ENCODE results near the gene SH2D3C.

Gene SH2D3C

GRCh38 chr9:127708952-127709587 lies 69.4 kb downstream of the SH2D3C start:
- TF ChIP-seq JUND (IDR thresholded peaks at IDR 0.05; ENCODE audit: low read depth) = no peak
- no peak for DNase-seq (ENCODE audit: low read depth in 1 of 2, low spot score in 1 of 2)
- in situ Hi-C loops (cut with HindIII; ENCODE audit: low pct_unique_long_range_greater_than_20kb, low sequenced_read_pairs) = no loop called here

DNA sequence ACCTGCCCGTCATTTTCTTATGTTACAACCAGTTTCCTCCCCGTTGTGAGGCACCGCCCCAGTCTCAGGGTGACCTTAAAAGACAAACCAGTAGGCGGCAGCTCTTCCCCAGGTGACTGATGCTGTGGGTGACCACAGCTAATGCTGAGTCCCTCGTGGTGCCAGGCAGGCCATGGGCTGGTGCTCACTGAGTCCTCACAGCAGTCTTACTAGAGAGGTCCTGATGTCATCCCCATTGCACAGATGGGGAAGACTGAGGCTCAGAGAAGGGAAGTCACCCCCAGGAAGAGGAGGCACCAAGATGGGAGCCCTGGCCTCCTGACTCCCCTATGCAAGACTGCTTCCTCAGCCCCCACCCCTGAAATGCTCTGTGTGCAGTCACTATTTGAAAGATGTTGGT lies 70.7 kb downstream of the SH2D3C start:
- DNase-seq (ENCODE audit: low read depth in 1 of 2, low spot score in 1 of 2) = peak; percentile 63 to 88
- TF ChIP-seq JUND (IDR thresholded peaks at IDR 0.05; ENCODE audit: low read depth) = no peak
- in situ Hi-C loops (cut with HindIII; ENCODE audit: low pct_unique_long_range_greater_than_20kb, low sequenced_read_pairs) = no loop called here

DNA sequence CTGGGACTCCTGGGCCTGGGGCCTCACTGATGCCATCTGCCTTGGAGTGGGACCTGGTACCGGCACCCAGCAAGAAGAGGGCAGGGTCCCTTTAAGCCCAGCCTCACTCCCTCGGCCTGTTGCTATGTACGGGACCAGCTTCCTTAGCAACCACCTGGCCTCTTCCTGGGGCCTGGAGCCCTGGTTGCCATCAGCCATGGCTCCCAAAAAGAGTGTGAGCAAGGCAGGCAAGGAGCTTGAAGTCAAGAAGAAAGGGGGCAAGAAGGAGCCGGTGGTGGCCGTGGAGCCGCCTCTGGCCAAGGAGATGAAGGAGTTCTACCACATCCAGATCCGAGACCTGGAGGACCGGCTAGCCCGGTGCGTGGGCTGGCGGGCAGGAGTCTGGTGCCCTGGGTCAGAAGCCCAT lies 71.6 kb downstream of the SH2D3C start, which contains the start of gene CFAP157:
CFAP157 (plus strand) TSS at position 153 of the 406 bp plus-strand sequence; CDS start at position 197, 44 bp downstream.
- TF ChIP-seq JUND (IDR thresholded peaks at IDR 0.05; ENCODE audit: low read depth) = no peak
- peak; percentile 76 to 97 for DNase-seq (ENCODE audit: low read depth in 1 of 2, low spot score in 1 of 2)
- in situ Hi-C loops (cut with HindIII; ENCODE audit: low pct_unique_long_range_greater_than_20kb, low sequenced_read_pairs) = no loop called here

DNA sequence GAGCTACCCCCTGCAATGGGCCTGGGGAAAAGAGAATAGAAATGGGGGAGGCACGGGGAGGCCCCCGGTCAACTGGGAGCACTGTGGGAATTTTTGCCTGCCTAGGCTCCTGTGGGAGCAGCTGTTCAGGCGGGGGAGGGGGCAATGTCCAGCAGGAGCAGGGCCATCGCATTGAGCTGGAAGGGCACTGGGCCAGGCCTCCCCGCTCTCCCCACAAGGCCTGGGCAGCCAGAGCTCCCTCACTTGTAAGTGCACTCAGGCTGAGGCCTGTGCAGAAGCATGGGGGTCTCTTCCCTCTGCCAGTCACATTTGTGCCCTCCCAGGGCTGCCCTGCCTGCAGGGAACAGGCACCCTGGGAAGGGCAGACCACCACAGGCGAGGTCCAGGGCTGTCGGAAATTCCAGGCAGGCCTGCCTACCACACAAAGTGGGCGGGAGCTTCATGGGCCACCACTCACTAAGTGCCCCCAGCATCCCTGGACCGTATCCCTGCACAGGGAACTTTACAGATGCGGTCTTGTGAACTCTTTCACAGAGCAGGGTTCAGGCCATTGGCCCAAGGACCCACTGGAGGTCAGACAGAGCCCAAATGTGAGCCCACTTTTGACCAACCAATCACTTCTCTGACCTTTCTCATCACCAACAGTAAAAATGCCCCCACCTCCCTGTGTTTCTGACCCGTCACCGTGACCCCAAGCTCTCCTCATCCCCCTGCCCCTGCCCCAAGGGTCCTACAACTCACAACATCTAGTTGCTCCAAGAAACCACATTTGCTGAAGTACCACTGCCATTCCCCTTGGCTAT lies 72.7 kb downstream of the SH2D3C start:
- in situ Hi-C loops (cut with HindIII; ENCODE audit: low pct_unique_long_range_greater_than_20kb, low sequenced_read_pairs) = no loop called here

DNA sequence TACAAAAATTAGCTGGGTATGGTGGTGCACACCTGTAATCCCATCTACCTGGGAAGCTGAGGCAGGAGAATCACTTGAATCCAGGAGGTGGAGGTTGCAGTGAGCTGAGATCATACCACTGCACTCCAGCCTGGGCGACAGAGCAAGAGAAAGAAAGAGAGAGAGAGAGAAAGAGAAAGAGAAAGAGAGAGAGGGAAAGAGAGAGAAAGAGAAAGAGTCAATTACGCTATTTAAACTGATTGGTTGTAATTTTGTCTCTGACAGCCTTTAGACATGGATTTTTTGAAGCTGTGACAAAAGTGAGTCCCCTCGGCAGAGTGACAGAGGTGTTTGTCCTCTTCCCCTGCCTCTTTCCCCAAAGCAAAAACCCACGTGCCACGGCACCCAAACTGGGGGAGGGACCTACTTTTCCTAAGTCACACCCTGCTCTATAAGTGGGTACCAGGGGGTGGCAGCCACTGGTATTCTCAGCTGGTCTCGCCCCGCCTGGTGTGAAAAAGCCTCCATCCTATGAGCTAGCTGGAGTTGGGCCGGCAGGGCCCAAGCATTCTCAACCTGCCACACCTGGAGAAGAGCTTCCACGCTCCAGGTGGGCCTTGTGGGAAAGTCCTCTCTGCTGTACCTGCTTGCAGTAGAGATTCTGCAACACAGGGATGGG lies 75.0 kb downstream of the SH2D3C start:
- TF ChIP-seq JUND (IDR thresholded peaks at IDR 0.05; ENCODE audit: low read depth) = no peak
- DNase-seq (ENCODE audit: low read depth in 1 of 2, low spot score in 1 of 2) = no peak
- in situ Hi-C loops (cut with HindIII; ENCODE audit: low pct_unique_long_range_greater_than_20kb, low sequenced_read_pairs) = no loop called here

More for the DNA sequence above, 72.7 kb downstream of the SH2D3C start:
- no peak for DNase-seq (ENCODE audit: low read depth in 1 of 2, low spot score in 1 of 2)
- TF ChIP-seq JUND (IDR thresholded peaks at IDR 0.05; ENCODE audit: low read depth) = no peak

- in situ Hi-C loops (cut with HindIII; ENCODE audit: low pct_unique_long_range_greater_than_20kb, low sequenced_read_pairs) = no loop called here
- TF ChIP-seq JUND (IDR thresholded peaks at IDR 0.05; ENCODE audit: low read depth) = no peak
- peak in 1 of 2 experiments; percentile 63 for DNase-seq (ENCODE audit: low read depth in 1 of 2, low spot score in 1 of 2)
Observed at GRCh38 chr9:127700594-127701255, 77.7 kb downstream of the SH2D3C start.

DNA sequence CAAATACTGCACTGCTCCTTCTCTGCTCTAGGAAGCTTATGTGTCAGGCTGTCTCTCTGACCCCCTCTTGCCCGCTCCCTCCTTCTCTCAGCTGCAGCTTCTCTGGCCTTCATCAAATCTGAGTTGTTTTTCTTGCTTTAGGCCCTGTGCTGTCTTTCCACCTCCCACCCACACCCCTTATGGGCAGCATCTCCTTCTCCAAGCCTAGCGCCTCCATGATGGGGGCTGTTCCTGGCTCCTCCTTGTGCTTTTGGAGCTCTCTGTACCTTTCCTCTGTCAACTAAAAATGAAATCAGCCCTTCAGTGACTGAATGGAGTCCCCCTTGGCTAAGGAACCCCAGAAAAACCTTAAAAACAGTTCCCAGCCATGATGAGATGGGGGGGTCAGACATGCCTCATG lies 78.3 kb downstream of the SH2D3C start:
- no peak for DNase-seq (ENCODE audit: low read depth in 1 of 2, low spot score in 1 of 2)
- no peak for TF ChIP-seq JUND (IDR thresholded peaks at IDR 0.05; ENCODE audit: low read depth)
- in situ Hi-C loops (cut with HindIII; ENCODE audit: low pct_unique_long_range_greater_than_20kb, low sequenced_read_pairs) = no loop called here

- TF ChIP-seq JUND (IDR thresholded peaks at IDR 0.05; ENCODE audit: low read depth) = no peak
- in situ Hi-C loops (cut with HindIII; ENCODE audit: low pct_unique_long_range_greater_than_20kb, low sequenced_read_pairs) = no loop called here
- peak; percentile 72 to 93 for DNase-seq (ENCODE audit: low read depth in 1 of 2, low spot score in 1 of 2)
Observed at GRCh38 chr9:127698985-127699670, 79.3 kb downstream of the SH2D3C start.

DNA sequence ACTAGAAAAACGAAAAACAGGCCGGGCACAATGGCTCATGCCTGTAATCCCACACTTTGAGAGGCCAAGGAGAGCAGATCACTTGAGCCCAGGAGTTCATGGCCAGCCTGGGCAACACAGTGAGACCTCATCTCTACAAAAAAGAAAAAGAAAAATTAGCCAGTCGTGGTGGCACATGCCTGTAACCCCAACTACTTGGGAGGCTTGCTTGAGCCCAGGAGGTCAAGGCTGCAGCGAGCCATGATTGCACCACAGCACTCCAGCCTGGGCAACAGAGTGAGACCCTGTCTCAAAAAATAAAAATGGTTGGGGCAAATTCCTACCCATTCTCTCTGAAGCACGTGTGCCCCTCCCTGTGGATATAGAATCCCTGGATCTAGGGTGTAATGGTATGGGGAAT lies 80.1 kb downstream of the SH2D3C start:
- no peak for DNase-seq (ENCODE audit: low read depth in 1 of 2, low spot score in 1 of 2)
- no peak for TF ChIP-seq JUND (IDR thresholded peaks at IDR 0.05; ENCODE audit: low read depth)
- in situ Hi-C loops (cut with HindIII; ENCODE audit: low pct_unique_long_range_greater_than_20kb, low sequenced_read_pairs) = no loop called here

GRCh38 chr9:127697575-127697974 lies 80.9 kb downstream of the SH2D3C start:
- TF ChIP-seq JUND (IDR thresholded peaks at IDR 0.05; ENCODE audit: low read depth) = no peak
- no peak for DNase-seq (ENCODE audit: low read depth in 1 of 2, low spot score in 1 of 2)
- in situ Hi-C loops (cut with HindIII; ENCODE audit: low pct_unique_long_range_greater_than_20kb, low sequenced_read_pairs) = no loop called here

GRCh38 chr9:127694890-127695720 lies 83.4 kb downstream of the SH2D3C start:
- in situ Hi-C loops (cut with HindIII; ENCODE audit: low pct_unique_long_range_greater_than_20kb, low sequenced_read_pairs) = no loop called here
- no peak for DNase-seq (ENCODE audit: low read depth in 1 of 2, low spot score in 1 of 2)
- TF ChIP-seq JUND (IDR thresholded peaks at IDR 0.05; ENCODE audit: low read depth) = no peak

All from T47D (cell line).